Natural killer cell (primary cell): ENCODE results near the gene CTDP1. TPM values are rescaled to one million over a fixed set of nuclear protein-coding genes. Genes with fewer than 3 reads are reported as not detected.
A peak's percentile ranks its signal among the peaks of the same experiment; 100 is the strongest.

Experiments used
- ATAC-seq, 3 donors: fragments of 150-1000 bp in 2 of 3; fragments of 200-7000 bp in 1 of 3; cut with Tn5 transposase; 1 replicate in 1 of 3; 2 replicates in 2 of 3; pipeline ENCODE4 v1.10.0; 2021; ENCODE audit warnings: mild to moderate bottlenecking in 2 of 3, moderate library complexity in 2 of 3
- DNase-seq, 2 donors: peaks; one replicate each; pipeline versions ENCODE4 v3.0.0 to v3.0.0-alpha.2; 2013 to 2021; ENCODE audit warnings: mixed read lengths in 1 of 2
- H3K27ac ChIP-seq: one replicate; pipeline ENCODE4 v1.5.1; 2013; ENCODE audit warnings: mild to moderate bottlenecking, low read length
- H3K27me3 ChIP-seq: one replicate; pipeline ENCODE4 v1.6.1; 2013; ENCODE audit warnings: low read length; ENCODE audit not compliant: control insufficient read depth, insufficient read depth
- H3K36me3 ChIP-seq: one replicate; pipeline ENCODE4 v1.6.1; 2013; ENCODE audit warnings: low read length; ENCODE audit not compliant: control insufficient read depth, insufficient read depth
- H3K4me1 ChIP-seq: one replicate; pipeline ENCODE4 v1.6.1; 2013; ENCODE audit warnings: low read length; ENCODE audit not compliant: control insufficient read depth, insufficient read depth
- H3K4me3 ChIP-seq: one replicate; pipeline ENCODE4 v1.5.1; 2013; ENCODE audit warnings: low read length
- H3K9me3 ChIP-seq: one replicate; pipeline ENCODE4 v1.6.1; 2013; ENCODE audit warnings: low read length; ENCODE audit not compliant: control insufficient read depth, insufficient read depth
- H3K27ac Mint-ChIP-seq, 2 donors: one replicate each; pipeline ENCODE4 v1.8.0; 2022; ENCODE audit warnings: mild to moderate bottlenecking in 2 of 2, mixed read lengths in 2 of 2, moderate library complexity in 1 of 2
- H3K27me3 Mint-ChIP-seq, 2 donors: one replicate each; pipeline ENCODE4 v1.8.0; 2022; ENCODE audit warnings: low read depth in 2 of 2, mixed read lengths in 2 of 2
- H3K36me3 Mint-ChIP-seq: one replicate; pipeline ENCODE4 v1.8.0; 2022; ENCODE audit warnings: mixed read lengths
- H3K4me1 Mint-ChIP-seq, 2 donors: one replicate each; pipeline ENCODE4 v1.8.0; 2022; ENCODE audit warnings: mixed read lengths in 2 of 2
- H3K4me3 Mint-ChIP-seq: one replicate; pipeline ENCODE4 v1.8.0; 2022; ENCODE audit warnings: mild to moderate bottlenecking, moderate library complexity, mixed read lengths
- H3K9me3 Mint-ChIP-seq, 2 donors: one replicate each; pipeline ENCODE4 v1.8.0; 2022; ENCODE audit warnings: mixed read lengths in 2 of 2
- WGBS: methylation state at CpG from one replicate; pipeline ENCODE4 v1.1.7; 2013; ENCODE audit warnings: missing lambda C conversion rate; ENCODE audit not compliant: insufficient coverage; 5-methylcytosine and 5-hydroxymethylcytosine counted together
- intact Hi-C: fragments of 100-400 bp; cut with micrococcal nuclease; formaldehyde crosslinking; loops from one replicate; pipeline ENCODE4 v1.14.2; 2022
- total RNA-seq, 4 donors: library from RNA; stranded (reverse); fragments of 120-200 nt in 1 of 4; gene quantifications; one replicate each; pipeline versions ENCODE4 v1.2.3 to v1.2.4, GENCODE V29; 2013 to 2022
- TF ChIP-seq, protein P1 (sequence below): fragments of 200-600 bp; IDR thresholded peaks from one replicate; pipeline ENCODE4 v1.8.0; 2022; ENCODE audit warnings: antibody characterized with exemption

The CTDP1 gene, protein sequence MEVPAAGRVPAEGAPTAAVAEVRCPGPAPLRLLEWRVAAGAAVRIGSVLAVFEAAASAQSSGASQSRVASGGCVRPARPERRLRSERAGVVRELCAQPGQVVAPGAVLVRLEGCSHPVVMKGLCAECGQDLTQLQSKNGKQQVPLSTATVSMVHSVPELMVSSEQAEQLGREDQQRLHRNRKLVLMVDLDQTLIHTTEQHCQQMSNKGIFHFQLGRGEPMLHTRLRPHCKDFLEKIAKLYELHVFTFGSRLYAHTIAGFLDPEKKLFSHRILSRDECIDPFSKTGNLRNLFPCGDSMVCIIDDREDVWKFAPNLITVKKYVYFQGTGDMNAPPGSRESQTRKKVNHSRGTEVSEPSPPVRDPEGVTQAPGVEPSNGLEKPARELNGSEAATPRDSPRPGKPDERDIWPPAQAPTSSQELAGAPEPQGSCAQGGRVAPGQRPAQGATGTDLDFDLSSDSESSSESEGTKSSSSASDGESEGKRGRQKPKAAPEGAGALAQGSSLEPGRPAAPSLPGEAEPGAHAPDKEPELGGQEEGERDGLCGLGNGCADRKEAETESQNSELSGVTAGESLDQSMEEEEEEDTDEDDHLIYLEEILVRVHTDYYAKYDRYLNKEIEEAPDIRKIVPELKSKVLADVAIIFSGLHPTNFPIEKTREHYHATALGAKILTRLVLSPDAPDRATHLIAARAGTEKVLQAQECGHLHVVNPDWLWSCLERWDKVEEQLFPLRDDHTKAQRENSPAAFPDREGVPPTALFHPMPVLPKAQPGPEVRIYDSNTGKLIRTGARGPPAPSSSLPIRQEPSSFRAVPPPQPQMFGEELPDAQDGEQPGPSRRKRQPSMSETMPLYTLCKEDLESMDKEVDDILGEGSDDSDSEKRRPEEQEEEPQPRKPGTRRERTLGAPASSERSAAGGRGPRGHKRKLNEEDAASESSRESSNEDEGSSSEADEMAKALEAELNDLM
- total RNA-seq: 10 to 100 TPM; 66.9 to 89.4 (median 77.1) TPM
- 32.8 TPM for total RNA-seq (2013)

DNA sequence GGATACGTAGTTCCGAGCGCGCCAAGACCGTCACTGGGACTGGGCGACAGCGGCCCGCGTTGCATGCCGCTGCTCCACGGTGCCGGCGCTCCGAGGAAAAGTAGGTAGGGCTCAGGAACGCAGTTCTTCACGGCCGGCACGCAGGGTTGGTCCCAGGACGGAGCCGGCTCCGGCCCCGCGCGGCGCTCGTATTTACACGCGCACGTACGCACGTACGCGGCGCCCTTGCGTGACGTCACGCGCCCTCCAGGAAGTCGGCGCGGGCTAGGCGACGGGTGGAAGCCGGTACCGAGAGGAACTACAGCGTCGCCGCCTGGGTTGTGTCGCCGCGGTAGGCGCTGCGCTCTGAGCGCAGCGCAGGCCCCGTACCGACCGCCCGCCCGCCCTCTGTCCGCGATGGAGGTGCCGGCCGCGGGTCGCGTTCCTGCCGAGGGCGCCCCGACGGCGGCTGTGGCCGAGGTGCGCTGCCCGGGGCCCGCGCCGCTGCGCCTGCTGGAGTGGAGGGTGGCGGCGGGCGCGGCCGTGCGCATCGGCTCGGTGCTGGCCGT is at the start of gene CTDP1:
Gene CTDP1, plus strand, starts transcription at position 252 of the 548 bp plus-strand sequence. Its CDS starts 145 bp downstream, at position 397.
- WGBS: under 1% methylated on average over 88 of the region's 88 CpGs
- H3K4me3 ChIP-seq: peak within 1 kb of the TSS; percentile 100
- no peaks in the 10 kb centered on the region for H3K9me3 Mint-ChIP-seq
- intact Hi-C loops: loop anchor here (1.0 to 10.0 kb wide), 5 partner anchors 155 to 612 kb away; partner anchors contain the start of genes ATP9B and RBFA
- H3K4me3 Mint-ChIP-seq: peak within 1 kb of the TSS; percentile 91
- TF ChIP-seq, protein P1, sequence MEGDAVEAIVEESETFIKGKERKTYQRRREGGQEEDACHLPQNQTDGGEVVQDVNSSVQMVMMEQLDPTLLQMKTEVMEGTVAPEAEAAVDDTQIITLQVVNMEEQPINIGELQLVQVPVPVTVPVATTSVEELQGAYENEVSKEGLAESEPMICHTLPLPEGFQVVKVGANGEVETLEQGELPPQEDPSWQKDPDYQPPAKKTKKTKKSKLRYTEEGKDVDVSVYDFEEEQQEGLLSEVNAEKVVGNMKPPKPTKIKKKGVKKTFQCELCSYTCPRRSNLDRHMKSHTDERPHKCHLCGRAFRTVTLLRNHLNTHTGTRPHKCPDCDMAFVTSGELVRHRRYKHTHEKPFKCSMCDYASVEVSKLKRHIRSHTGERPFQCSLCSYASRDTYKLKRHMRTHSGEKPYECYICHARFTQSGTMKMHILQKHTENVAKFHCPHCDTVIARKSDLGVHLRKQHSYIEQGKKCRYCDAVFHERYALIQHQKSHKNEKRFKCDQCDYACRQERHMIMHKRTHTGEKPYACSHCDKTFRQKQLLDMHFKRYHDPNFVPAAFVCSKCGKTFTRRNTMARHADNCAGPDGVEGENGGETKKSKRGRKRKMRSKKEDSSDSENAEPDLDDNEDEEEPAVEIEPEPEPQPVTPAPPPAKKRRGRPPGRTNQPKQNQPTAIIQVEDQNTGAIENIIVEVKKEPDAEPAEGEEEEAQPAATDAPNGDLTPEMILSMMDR: no peak
- ATAC-seq (peak; percentile 56 to 76 (median 60)), DNase-seq (peak; percentile 90 to 98)
- no peaks in the 10 kb centered on the region for H3K36me3 Mint-ChIP-seq
- peaks cover 4% of the 10 kb centered on the region for H3K36me3 ChIP-seq
- H3K27me3 ChIP-seq: no peaks in the 10 kb centered on the region
- peak within 1 kb of the TSS; percentile 100 for H3K27ac ChIP-seq
- H3K4me1 Mint-ChIP-seq: peaks cover 49 to 55% of the 10 kb centered on the region in 2 donors
- no peaks in the 10 kb centered on the region for H3K27me3 Mint-ChIP-seq
- H3K9me3 ChIP-seq: no peaks in the 10 kb centered on the region
- peaks cover 51% of the 10 kb centered on the region for H3K4me1 ChIP-seq
- peak within 1 kb of the TSS; percentile 96 to 99 for H3K27ac Mint-ChIP-seq

DNA sequence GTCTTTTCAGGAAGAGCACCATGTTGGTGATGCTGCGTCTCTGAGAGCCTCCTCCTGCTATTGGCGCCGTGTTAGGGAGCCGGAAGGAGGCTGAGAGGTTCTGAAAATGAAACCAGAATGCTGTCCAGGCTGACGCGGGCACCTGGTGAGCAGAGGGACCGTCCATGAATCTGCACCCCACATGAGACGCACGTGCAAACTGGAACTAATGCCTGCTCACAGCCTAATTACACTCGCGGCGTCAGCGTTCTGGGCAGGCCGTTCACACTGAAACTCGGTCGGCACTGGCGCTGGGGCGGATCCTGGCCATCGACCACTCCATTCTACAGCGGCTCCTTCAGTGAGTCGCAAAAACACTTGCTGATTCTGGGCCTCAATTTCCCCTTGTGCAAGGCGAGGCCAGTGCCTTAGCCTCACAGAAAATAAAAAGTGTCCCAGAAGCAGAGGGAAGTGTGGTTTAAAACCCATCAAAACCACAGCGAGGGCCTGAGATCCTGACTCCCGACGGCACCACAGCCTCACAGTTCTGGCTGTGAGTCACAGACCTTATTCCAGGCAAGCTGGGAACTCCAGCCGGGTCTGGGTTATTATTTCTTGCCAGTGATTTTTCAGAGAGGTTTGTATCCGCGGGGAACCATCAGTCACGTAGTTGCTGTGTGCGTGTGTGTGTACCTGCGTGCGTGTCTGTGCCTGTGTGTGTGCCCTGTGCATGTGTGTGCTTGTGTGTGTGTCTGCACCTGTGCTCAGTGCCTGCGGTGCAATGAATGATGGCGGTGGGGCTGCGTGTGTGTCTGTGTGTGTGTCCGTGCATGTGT is 49.1 kb upstream of the CTDP1 start:
- intact Hi-C loops: no loop called here
- Mint-ChIP-seq H3K27ac (peak overlapping the region in 1 of 2 donors; percentile 70), H3K27me3 (peaks cover 10 to 33% of the 10 kb centered on the region in 2 donors), H3K36me3 (no peaks in the 10 kb centered on the region), H3K9me3 (peaks cover 0 to 7% of the 10 kb centered on the region in 2 donors), H3K4me3 (peak overlapping the region; percentile 45), H3K4me1 (peaks cover 19 to 27% of the 10 kb centered on the region in 2 donors)
- ATAC-seq (no peak), DNase-seq (peak in 1 of 2 donors; percentile 11)
- H3K4me1 ChIP-seq: peaks cover 36% of the 10 kb centered on the region
- H3K36me3 ChIP-seq: no peaks in the 10 kb centered on the region
- peaks cover 5% of the 10 kb centered on the region for H3K9me3 ChIP-seq
- H3K4me3 ChIP-seq: no peak overlapping the region
- TF ChIP-seq, protein P1: no peak
- no peak overlapping the region for H3K27ac ChIP-seq
- peaks cover 4% of the 10 kb centered on the region for H3K27me3 ChIP-seq
- WGBS: 77% methylated on average over 36 of the region's 36 CpGs

DNA sequence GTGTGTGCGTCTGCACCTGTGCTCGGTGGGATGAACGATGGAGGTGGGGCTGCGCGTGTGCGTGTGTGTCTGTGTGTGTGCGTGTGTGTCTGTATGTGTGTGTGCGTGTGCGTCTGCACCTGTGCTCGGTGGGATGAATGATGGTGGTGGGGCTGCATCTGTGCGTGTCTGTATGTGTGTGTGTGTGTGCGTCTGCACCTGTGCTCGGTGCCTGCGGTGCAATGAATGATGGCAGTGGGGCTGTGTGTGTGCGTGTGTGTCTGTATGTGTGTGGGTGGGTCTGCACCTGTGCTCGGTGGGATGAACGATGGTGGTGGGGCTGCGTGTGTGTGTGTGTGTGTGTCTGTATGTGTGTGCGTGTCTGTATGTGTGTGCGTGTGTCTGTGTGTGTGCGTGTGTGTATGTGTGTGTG is 48.5 kb upstream of the CTDP1 start:
- H3K4me3 ChIP-seq: no peak overlapping the region
- DNase-seq (no peak), ATAC-seq (no peak)
- intact Hi-C loops: no loop called here
- Mint-ChIP-seq H3K27me3 (peaks cover 9 to 27% of the 10 kb centered on the region in 2 donors), H3K4me1 (peaks cover 19 to 27% of the 10 kb centered on the region in 2 donors), H3K27ac (peak overlapping the region in 1 of 2 donors; percentile 70), H3K9me3 (peaks cover 0 to 7% of the 10 kb centered on the region in 2 donors), H3K36me3 (no peaks in the 10 kb centered on the region), H3K4me3 (peak overlapping the region; percentile 45)
- WGBS: 91% methylated on average over 21 of the region's 21 CpGs
- peaks cover 30% of the 10 kb centered on the region for H3K4me1 ChIP-seq
- no peak overlapping the region for H3K27ac ChIP-seq
- H3K27me3 ChIP-seq: peaks cover 4% of the 10 kb centered on the region
- H3K36me3 ChIP-seq: no peaks in the 10 kb centered on the region
- TF ChIP-seq, protein P1: no peak
- peaks cover 5% of the 10 kb centered on the region for H3K9me3 ChIP-seq
